ENCODE measurements around the gene ZFYVE9.
"Not testable (repeated sequence)": the region's sequence is repeated elsewhere in the genome, so short reads cannot be mapped to it uniquely, and the experiment has no call there.

Gene ZFYVE9

DNA sequence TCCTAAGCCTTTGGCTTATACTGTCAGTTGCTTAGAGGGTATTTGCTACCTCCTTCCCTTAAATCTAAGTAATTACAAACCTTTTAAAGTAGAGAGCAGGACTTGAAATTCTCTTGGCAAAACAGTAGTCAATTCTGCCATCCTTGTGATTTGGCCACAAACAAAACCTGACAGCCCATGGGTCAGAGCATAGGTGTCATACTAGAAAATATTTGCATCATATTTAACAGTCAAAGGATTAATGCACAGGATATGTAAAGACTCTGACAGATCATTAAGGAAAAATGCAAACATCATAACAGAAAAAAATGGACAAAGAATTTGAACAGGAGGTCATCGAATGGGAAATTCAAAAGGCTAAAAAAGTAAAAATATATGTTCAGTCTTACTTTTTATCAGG, 50.5 kb downstream of the ZFYVE9 start:
- no peak for DNase-seq

- DNase-seq: no peak
Observed at GRCh38 chr1:52193985-52194384, 52.1 kb downstream of the ZFYVE9 start.

- DNase-seq: no peak
Observed at GRCh38 chr1:52195161-52195560, 53.3 kb downstream of the ZFYVE9 start.

DNA sequence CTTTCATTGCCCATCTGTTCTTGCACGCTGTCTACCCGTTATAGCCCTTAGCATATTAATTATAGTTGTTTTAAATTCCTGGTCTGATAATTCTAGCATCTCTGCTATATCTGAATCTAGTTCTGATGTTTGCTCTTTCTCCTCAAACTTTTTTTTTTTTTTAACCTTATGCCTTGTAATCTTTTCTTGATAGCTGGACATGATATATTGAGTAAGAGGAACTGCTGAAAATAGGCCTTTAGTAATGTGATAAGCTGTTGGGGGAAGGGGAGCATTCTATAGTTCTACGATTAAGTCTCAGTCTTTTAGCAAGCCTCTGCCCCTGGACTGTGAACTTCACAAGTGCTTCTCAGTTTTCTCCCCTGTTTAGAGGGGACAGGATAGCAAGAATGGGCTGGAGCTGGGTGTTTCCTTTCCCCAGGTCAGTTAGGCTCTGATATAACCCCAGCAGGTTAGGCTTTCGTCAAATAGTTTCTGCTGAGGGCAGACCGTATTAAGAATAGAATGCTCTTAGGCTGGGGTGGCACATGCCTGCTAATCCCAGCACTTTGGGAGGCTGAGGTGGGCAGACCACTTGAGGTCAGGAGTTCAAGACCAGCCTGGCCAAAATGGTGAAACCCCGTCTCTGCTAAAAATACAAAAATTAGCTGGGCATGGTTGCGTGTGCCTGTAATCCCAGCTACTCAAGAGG, 62.2 kb downstream of the ZFYVE9 start:
- DNase-seq: no peak

- DNase-seq: no peak
Observed at GRCh38 chr1:52204696-52205095, 62.8 kb downstream of the ZFYVE9 start.

GRCh38 chr1:52206686-52207085, 64.8 kb downstream of the ZFYVE9 start:
- DNase-seq: not testable (repeated sequence)

DNA sequence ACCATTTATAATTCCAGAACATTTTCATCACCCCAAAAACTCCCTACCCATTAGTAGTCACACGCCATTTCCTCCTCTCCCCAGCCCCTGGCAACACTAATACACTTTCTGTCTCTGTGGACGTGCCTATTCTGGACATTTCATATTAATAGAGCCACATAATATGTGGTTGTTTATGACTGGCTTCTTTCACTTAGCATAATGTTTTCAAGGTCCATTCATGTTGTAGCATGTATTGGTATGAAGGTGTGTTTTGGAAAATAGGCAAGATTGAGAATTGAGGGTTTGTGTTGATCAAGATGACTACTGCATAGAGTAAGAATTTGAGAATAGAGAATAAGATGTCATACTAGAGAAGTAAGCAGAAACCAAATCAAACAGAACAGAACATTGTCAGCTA, 67.5 kb downstream of the ZFYVE9 start:
- DNase-seq: no peak

- DNase-seq: no peak
Observed at GRCh38 chr1:52210044-52210443, 68.2 kb downstream of the ZFYVE9 start.

GRCh38 chr1:52216907-52217458, 75.1 kb downstream of the ZFYVE9 start:
- DNase-seq: no peak

- no peak for DNase-seq
Observed at GRCh38 chr1:52225174-52225573, 83.3 kb downstream of the ZFYVE9 start.

DNA sequence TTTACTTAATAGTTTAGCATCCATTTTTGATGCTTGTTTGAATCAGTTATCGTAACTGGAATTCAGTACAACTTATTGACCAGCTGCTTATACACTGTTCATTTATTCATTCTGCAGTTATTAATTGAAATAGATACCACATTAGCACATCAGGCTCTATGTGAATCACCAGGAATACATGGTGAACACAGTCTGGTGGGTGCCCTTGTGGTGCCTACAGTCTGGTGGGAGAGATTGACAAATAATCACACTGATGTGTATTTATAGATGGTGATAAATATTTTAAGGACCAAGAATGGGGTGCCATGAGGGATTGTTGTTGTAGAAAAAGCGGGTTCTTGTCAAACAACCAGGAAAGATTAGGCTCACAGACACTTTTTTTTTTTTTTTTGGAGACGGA, 87.6 kb downstream of the ZFYVE9 start:
- DNase-seq: no peak

GRCh38 chr1:52233463-52233862, 91.6 kb downstream of the ZFYVE9 start:
- no peak for DNase-seq

DNA sequence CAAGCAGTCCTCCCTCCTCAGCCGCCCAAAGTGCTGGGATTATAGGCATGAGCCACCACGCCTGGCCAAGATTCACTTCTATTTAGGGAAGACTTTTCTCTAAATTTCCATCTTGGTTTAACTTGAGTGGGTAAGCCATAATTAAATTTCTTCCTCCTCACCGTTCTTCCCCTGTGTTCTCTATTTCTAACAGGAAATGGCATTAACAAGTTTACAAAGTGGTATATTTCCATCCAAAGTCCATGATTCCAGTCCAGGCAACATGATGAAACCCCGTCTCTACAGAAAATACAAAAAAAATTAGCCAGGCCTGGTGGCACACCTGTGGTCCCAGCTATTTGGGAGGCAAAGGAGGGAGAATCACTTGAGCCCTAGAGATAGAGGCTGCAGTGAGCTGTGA, 92.1 kb downstream of the ZFYVE9 start:
- DNase-seq: no peak

- no peak for DNase-seq
Observed at GRCh38 chr1:52234708-52235107, 92.8 kb downstream of the ZFYVE9 start.

DNA sequence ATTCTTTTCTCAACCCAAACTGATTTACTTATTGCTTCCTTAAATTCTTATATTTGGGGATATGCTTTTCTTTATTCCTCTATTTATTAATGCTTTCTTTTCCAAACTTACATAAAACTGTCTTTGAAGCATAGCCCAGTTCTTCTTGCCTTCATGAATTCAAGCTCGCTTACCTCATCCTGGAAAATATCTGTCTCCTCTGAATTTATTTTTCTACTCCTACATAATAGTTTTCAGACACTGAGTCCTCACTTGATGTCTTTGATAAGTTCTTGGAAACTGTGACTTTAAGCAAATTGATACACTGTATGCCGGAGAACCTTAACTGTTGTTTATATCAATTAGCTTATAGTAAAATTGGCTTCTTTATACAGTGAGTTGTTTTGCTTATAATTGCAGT, 93.8 kb downstream of the ZFYVE9 start:
- no peak for DNase-seq

DNA sequence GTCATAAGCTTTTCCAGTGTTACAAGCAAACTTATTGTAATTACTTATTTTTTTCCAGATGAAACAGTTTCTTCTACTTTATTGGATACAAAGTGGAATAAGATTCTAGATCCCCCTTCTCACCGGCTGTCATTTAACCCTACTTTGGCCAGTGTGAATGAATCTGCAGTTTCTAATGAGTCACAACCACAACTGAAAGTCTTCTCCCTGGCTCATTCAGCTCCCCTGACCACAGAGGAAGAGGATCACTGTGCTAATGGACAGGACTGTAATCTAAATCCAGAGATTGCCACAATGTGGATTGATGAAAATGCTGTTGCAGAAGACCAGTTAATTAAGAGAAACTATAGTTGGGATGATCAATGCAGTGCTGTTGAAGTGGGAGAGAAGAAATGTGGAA, 95.5 kb downstream of the ZFYVE9 start:
- no peak for DNase-seq

DNA sequence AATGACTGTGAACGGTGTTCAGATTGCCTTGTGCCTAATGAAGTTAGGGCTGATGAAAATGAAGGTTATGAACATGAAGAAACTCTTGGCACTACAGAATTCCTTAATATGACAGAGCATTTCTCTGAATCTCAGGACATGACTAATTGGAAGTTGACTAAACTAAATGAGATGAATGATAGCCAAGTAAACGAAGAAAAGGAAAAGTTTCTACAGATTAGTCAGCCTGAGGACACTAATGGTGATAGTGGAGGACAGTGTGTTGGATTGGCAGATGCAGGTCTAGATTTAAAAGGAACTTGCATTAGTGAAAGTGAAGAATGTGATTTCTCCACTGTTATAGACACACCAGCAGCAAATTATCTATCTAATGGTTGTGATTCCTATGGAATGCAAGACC, 96.6 kb downstream of the ZFYVE9 start:
- DNase-seq: no peak

GRCh38 chr1:52238887-52239707, 97.2 kb downstream of the ZFYVE9 start:
- no peak for DNase-seq

GRCh38 chr1:52239708-52240001, 97.8 kb downstream of the ZFYVE9 start:
- no peak for DNase-seq

- DNase-seq: no peak
Observed at GRCh38 chr1:52240592-52241210, 98.8 kb downstream of the ZFYVE9 start.

DNA sequence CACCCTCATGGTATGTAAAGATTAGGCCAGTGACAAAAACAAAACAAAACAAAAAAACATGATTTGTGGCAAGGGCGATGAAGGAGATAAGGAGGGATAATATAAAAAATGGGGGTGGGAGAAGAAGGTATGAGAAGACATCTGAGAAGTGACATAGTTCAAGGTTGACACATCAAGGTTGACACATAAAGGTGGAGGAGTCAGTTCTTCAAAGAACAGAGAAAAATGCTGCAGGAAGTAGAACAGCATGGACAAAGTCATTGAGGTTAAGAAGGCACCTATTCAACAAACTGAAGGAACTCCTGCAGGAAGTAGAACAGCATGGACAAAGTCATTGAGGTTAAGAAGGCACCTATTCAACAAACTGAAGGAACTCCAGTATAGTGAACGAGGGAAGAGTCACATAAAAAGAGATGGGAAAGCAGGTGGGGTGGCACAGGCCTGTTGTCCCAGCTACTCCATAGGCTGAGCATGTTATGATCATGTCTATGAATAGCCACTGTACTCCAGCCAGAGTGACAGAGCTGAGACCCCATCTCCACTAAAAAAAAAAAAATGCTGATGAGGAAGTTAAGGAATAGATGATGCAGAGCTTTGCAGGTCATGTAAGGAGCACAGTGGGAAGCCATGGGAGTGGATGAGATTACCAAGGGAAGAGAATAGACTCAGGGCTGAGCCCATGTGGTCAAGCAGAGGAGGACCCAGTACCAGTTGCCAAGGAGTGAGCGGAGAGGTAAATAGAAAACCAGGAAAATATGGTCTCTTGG, 101.5 kb downstream of the ZFYVE9 start:
- DNase-seq: no peak

DNA sequence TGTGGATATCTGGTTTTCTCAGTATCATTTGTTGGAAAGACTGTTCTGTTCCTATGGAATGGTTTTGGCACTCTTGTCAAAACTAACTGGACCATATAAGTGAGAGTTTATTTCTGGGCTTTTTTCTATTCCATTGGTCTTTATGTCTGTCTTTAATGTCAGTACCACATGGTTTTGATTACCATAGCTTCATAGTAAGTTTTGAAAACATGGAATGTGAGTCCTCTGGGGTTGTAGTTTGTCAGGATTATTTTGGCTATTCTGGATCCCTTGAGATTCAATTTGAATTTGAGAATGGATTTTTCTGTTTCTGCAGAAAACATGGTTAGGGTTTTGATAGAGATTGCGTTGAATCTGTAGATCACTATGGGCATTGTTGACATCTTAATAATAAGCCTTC, 107.9 kb downstream of the ZFYVE9 start:
- no peak for DNase-seq

DNA sequence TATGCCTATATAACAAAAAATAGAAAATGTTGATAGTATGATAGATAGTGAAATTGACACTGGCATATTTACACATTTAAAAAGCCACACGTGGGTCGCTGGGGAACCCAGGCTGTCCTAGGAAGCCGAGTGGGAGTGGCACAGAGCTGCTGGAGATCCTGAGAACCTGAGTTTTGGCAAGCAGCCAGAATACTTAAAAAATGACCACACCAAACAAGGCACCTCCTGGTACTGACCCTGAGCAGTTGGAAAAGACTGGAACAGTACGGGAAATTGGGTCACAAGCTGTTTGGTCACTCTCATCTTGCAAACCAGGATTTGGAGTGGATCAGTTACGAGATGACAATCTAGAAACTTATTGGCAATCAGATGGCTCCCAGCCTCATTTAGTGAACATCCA, 111.5 kb downstream of the ZFYVE9 start:
- no peak for DNase-seq

Data from effector CD8-positive, alpha-beta T cell (primary cell).